ENCODE measurements around the gene ERMN.
"Not testable (repeated sequence)": the region's sequence is repeated elsewhere in the genome, so short reads cannot be mapped to it uniquely, and the experiment has no call there.

DNA sequence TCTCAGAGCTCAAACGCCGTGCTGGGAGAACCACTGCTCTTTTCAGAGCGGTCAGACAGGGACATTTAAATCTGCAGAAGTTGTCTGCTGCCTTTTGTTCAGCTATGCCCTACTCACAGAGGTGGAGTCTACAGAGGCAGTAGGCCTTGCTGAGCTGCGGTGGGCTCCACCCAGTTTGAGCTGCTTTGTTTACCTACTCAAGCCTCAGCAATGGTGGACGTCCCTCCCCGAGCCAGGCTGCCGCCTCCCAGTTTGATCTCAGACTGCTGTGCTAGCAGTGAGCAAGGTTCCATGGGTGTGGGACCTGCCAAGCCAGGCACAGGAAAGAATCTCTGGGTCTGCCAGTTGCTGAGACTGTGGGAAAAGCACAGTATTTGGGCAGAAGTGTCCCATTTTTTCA is 46.3 kb downstream of the ERMN start:
- not testable (repeated sequence) for TF ChIP-seq GABPA, POLR2AphosphoS5 (IDR thresholded peaks at IDR 0.05; ENCODE audit: low read depth)
- TF ChIP-seq, protein P1, sequence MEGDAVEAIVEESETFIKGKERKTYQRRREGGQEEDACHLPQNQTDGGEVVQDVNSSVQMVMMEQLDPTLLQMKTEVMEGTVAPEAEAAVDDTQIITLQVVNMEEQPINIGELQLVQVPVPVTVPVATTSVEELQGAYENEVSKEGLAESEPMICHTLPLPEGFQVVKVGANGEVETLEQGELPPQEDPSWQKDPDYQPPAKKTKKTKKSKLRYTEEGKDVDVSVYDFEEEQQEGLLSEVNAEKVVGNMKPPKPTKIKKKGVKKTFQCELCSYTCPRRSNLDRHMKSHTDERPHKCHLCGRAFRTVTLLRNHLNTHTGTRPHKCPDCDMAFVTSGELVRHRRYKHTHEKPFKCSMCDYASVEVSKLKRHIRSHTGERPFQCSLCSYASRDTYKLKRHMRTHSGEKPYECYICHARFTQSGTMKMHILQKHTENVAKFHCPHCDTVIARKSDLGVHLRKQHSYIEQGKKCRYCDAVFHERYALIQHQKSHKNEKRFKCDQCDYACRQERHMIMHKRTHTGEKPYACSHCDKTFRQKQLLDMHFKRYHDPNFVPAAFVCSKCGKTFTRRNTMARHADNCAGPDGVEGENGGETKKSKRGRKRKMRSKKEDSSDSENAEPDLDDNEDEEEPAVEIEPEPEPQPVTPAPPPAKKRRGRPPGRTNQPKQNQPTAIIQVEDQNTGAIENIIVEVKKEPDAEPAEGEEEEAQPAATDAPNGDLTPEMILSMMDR (IDR thresholded peaks at IDR 0.05; ENCODE audit: insufficient read depth, low read length) = not testable (repeated sequence)
